ENCODE measurements around the gene NOP10. TPM values are rescaled to one million over a fixed set of nuclear protein-coding genes. Genes with fewer than 3 reads are reported as not detected.

Gene NOP10
- total and polyA plus RNA-seq, 2 donors (not counting 1 experiment from before 2014, with no cell fraction given) = 189 to 277 TPM

DNA sequence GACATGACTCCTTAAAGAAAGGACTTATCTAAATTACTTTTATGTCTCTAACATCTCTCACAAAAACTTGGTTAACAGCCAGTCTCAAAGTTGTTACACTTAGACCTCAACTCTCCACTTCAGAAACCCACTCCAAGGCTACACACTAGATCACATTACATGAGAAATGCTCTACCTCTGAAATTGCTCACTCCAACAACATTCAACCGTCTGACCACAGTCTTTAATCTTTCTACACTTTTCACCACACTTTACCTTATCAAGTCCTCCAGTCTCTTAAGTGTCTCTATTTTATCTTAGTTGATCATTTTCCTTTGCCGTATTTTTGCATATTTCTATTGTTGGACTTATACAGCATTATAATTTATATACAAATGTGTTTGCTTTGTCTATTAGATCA, 11.1 kb downstream of the NOP10 start:
- no peaks in the 10 kb centered on the region for H3K79me2 ChIP-seq (ENCODE audit: control insufficient read depth, insufficient read depth, low read length)
- no peak overlapping the region for H3K4me3 ChIP-seq (replicated peaks in 1 of 4; ENCODE audit: control extremely low read depth in 1 of 4, insufficient read depth in 1 of 4, low read depth in 3 of 4, low read length in 4 of 4)
- DNase-seq (ENCODE audit: low read depth in 2 of 2) = peak in 1 of 2 donors; percentile 73
- no peak overlapping the region for H3K4me2 ChIP-seq (ENCODE audit: extremely low read depth, insufficient read depth, low read length)
- H3K9ac ChIP-seq (ENCODE audit: insufficient read depth, low read length) = no peak overlapping the region
- no peak overlapping the region for H2AFZ ChIP-seq (ENCODE audit: low read length)
- H3K27ac ChIP-seq (ENCODE audit: insufficient read depth, low read length) = no peak overlapping the region
- H4K20me1 ChIP-seq (ENCODE audit: control insufficient read depth, extremely low read depth, insufficient read depth, low read length) = no peaks in the 10 kb centered on the region
- no peak for TF ChIP-seq EZH2 (IDR thresholded peaks at IDR 0.05; ENCODE audit: low read length, missing control alignments)
- TF ChIP-seq, protein P1, sequence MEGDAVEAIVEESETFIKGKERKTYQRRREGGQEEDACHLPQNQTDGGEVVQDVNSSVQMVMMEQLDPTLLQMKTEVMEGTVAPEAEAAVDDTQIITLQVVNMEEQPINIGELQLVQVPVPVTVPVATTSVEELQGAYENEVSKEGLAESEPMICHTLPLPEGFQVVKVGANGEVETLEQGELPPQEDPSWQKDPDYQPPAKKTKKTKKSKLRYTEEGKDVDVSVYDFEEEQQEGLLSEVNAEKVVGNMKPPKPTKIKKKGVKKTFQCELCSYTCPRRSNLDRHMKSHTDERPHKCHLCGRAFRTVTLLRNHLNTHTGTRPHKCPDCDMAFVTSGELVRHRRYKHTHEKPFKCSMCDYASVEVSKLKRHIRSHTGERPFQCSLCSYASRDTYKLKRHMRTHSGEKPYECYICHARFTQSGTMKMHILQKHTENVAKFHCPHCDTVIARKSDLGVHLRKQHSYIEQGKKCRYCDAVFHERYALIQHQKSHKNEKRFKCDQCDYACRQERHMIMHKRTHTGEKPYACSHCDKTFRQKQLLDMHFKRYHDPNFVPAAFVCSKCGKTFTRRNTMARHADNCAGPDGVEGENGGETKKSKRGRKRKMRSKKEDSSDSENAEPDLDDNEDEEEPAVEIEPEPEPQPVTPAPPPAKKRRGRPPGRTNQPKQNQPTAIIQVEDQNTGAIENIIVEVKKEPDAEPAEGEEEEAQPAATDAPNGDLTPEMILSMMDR (conservative IDR thresholded peaks at IDR 0.05 in 1 of 2, IDR thresholded peaks at IDR 0.05 in 1 of 2; ENCODE audit: low read depth in 1 of 2, low read length in 2 of 2) = no peak
- H3K4me1 ChIP-seq (ENCODE audit: control insufficient read depth, extremely low read depth, insufficient read depth, low read length) = peaks cover 2% of the 10 kb centered on the region
- H3K27me3 ChIP-seq (ENCODE audit: control insufficient read depth, insufficient read depth, low read length) = no peaks in the 10 kb centered on the region
- H3K36me3 ChIP-seq (ENCODE audit: control insufficient read depth, insufficient read depth, low read length) = no peaks in the 10 kb centered on the region
- H3K9me3 ChIP-seq (ENCODE audit: control insufficient read depth, insufficient read depth, low read depth, low read length) = no peaks in the 10 kb centered on the region

DNA sequence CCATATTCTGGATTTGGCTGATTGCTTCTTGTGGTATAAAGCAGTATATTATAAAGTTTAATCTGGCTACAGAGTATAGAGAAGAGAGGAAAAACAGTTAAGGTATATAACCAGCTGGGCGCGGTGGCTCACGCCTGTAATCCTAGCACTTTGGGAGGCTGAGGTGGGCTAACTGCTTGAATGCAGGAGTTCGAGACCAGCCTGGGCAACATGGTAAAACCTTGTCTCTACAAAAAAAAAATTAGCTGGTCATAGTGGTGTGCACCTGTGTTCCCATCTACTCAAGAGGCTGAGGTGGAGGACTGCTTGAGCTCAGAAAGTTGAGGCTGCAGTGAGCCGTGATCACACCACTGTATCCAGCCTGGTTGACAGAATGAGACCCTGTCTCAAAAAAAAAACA, 12.7 kb downstream of the NOP10 start:
- Histone ChIP-seq H3K27ac (ENCODE audit: insufficient read depth, low read length) (no peak overlapping the region), H3K4me1 (ENCODE audit: control insufficient read depth, extremely low read depth, insufficient read depth, low read length) (peaks cover 2% of the 10 kb centered on the region), H3K9ac (ENCODE audit: insufficient read depth, low read length) (no peak overlapping the region), H2AFZ (ENCODE audit: low read length) (no peak overlapping the region), H3K36me3 (ENCODE audit: control insufficient read depth, insufficient read depth, low read length) (no peaks in the 10 kb centered on the region), H3K4me3 (replicated peaks in 1 of 4; ENCODE audit: control extremely low read depth in 1 of 4, insufficient read depth in 1 of 4, low read depth in 3 of 4, low read length in 4 of 4) (no peak overlapping the region), H3K27me3 (ENCODE audit: control insufficient read depth, insufficient read depth, low read length) (no peaks in the 10 kb centered on the region), H3K9me3 (ENCODE audit: control insufficient read depth, insufficient read depth, low read depth, low read length) (no peaks in the 10 kb centered on the region), H3K79me2 (ENCODE audit: control insufficient read depth, insufficient read depth, low read length) (no peaks in the 10 kb centered on the region), H3K4me2 (ENCODE audit: extremely low read depth, insufficient read depth, low read length) (no peak overlapping the region), H4K20me1 (ENCODE audit: control insufficient read depth, extremely low read depth, insufficient read depth, low read length) (no peaks in the 10 kb centered on the region)
- TF ChIP-seq, protein P1 (conservative IDR thresholded peaks at IDR 0.05 in 1 of 2, IDR thresholded peaks at IDR 0.05 in 1 of 2; ENCODE audit: low read depth in 1 of 2, low read length in 2 of 2) = no peak
- TF ChIP-seq EZH2 (IDR thresholded peaks at IDR 0.05; ENCODE audit: low read length, missing control alignments) = no peak
- DNase-seq (ENCODE audit: low read depth in 2 of 2) = no peak

DNA sequence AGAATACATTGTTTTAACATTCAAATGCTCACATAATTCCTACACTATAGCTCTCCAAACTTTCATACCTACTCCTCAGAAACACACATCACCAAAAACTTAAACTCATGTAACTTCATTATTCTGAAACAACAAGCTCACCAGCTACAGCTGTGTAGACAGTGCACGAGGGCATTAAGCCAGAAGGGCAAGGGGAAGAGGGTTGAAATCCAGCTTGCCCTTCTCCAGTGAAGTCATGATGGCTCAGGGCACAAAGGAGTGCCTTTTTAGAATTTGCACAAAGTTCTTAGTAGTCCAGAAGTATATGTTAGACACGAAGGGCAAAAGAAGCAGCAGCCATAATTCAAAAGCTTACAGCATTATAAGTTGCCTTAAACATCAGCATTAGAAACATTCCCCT, 13.9 kb downstream of the NOP10 start:
- Histone ChIP-seq H3K4me2 (ENCODE audit: extremely low read depth, insufficient read depth, low read length) (no peak overlapping the region), H3K4me3 (replicated peaks in 1 of 4; ENCODE audit: control extremely low read depth in 1 of 4, insufficient read depth in 1 of 4, low read depth in 3 of 4, low read length in 4 of 4) (no peak overlapping the region), H3K79me2 (ENCODE audit: control insufficient read depth, insufficient read depth, low read length) (no peaks in the 10 kb centered on the region), H2AFZ (ENCODE audit: low read length) (no peak overlapping the region), H4K20me1 (ENCODE audit: control insufficient read depth, extremely low read depth, insufficient read depth, low read length) (no peaks in the 10 kb centered on the region), H3K9ac (ENCODE audit: insufficient read depth, low read length) (no peak overlapping the region), H3K9me3 (ENCODE audit: control insufficient read depth, insufficient read depth, low read depth, low read length) (no peaks in the 10 kb centered on the region), H3K36me3 (ENCODE audit: control insufficient read depth, insufficient read depth, low read length) (no peaks in the 10 kb centered on the region), H3K27ac (ENCODE audit: insufficient read depth, low read length) (no peak overlapping the region), H3K4me1 (ENCODE audit: control insufficient read depth, extremely low read depth, insufficient read depth, low read length) (no peaks in the 10 kb centered on the region), H3K27me3 (ENCODE audit: control insufficient read depth, insufficient read depth, low read length) (no peaks in the 10 kb centered on the region)
- TF ChIP-seq EZH2 (IDR thresholded peaks at IDR 0.05; ENCODE audit: low read length, missing control alignments) = no peak
- no peak for DNase-seq (ENCODE audit: low read depth in 2 of 2)

All from fibroblast of lung (primary cell).